Measurements from ENCODE around the gene ROR1. TPM values are rescaled to one million over a fixed set of nuclear protein-coding genes. Genes with fewer than 3 reads are reported as not detected.

ROR1 gene
- total and polyA plus RNA-seq, 4 experiments from 2014 or later: not detected

GRCh38 chr1:63955370-63956145 lies 181.7 kb downstream of the ROR1 start:
- Histone ChIP-seq H3K27me3 (ENCODE audit: insufficient read depth, low read length) (no peaks in the 10 kb centered on the region), H3K9me3 (ENCODE audit: control insufficient read depth in 1 of 2, low read length in 2 of 2) (no peaks in the 10 kb centered on the region), H3K4me3 (ENCODE audit: low read length in 2 of 2) (no peak overlapping the region), H3K36me3 (ENCODE audit: insufficient read depth, low read length) (no peaks in the 10 kb centered on the region), H3K27ac (ENCODE audit: low read depth, low read length) (no peak overlapping the region), H3K4me1 (ENCODE audit: insufficient read depth, low read length) (no peaks in the 10 kb centered on the region)
- Mint-ChIP-seq H3K9me3 (peaks cover 4 to 31% (median 14%) of the 10 kb centered on the region in 8 donors), H3K27ac (no peak overlapping the region), H3K4me3 (no peak overlapping the region), H3K4me1 (no peaks in the 10 kb centered on the region), H3K27me3 (peaks cover 4 to 13% of the 10 kb centered on the region in 2 donors), H3K36me3 (no peaks in the 10 kb centered on the region)
- CTCF ChIA-PET (ENCODE audit: partially characterized antibody): interaction anchor here (0.8 kb wide), 1 partner anchor 11 kb away, joined by 3 read pairs; no protein-coding TSS in a partner anchor
- intact Hi-C loops (cut with micrococcal nuclease): no loop called here
- no peak for DNase-seq
- POLR2A ChIA-PET (ENCODE audit: partially characterized antibody): no interaction called here

- no peak for DNase-seq
- CTCF ChIA-PET (ENCODE audit: partially characterized antibody): no interaction called here
- no peak overlapping the region for H3K27ac ChIP-seq (ENCODE audit: low read depth, low read length)
- Mint-ChIP-seq H3K9me3 (peaks cover 4 to 30% (median 11%) of the 10 kb centered on the region in 8 donors), H3K27me3 (peaks cover 5 to 9% of the 10 kb centered on the region in 2 donors), H3K27ac (no peak overlapping the region), H3K36me3 (no peaks in the 10 kb centered on the region), H3K4me1 (no peaks in the 10 kb centered on the region), H3K4me3 (no peak overlapping the region)
- intact Hi-C loops (cut with micrococcal nuclease): no loop called here
- H3K9me3 ChIP-seq (ENCODE audit: control insufficient read depth in 1 of 2, low read length in 2 of 2): no peaks in the 10 kb centered on the region
- peaks cover 5% of the 10 kb centered on the region for H3K27me3 ChIP-seq (ENCODE audit: insufficient read depth, low read length)
- no peaks in the 10 kb centered on the region for H3K4me1 ChIP-seq (ENCODE audit: insufficient read depth, low read length)
- H3K36me3 ChIP-seq (ENCODE audit: insufficient read depth, low read length): no peaks in the 10 kb centered on the region
- no peak overlapping the region for H3K4me3 ChIP-seq (ENCODE audit: low read length in 2 of 2)
- POLR2A ChIA-PET (ENCODE audit: partially characterized antibody): no interaction called here
Observed at GRCh38 chr1:63958556-63958955, 184.7 kb downstream of the ROR1 start.

- no peaks in the 10 kb centered on the region for H3K9me3 ChIP-seq (ENCODE audit: control insufficient read depth in 1 of 2, low read length in 2 of 2)
- no peak overlapping the region for H3K4me3 ChIP-seq (ENCODE audit: low read length in 2 of 2)
- no peak for DNase-seq
- POLR2A ChIA-PET (ENCODE audit: partially characterized antibody): no interaction called here
- no peaks in the 10 kb centered on the region for H3K36me3 Mint-ChIP-seq
- H3K27me3 Mint-ChIP-seq: peaks cover 5 to 9% of the 10 kb centered on the region in 2 donors
- peaks cover 0 to 21% (median 9%) of the 10 kb centered on the region in 8 donors for H3K9me3 Mint-ChIP-seq
- intact Hi-C loops (cut with micrococcal nuclease): no loop called here
- no peak overlapping the region for H3K27ac Mint-ChIP-seq
- H3K36me3 ChIP-seq (ENCODE audit: insufficient read depth, low read length): no peaks in the 10 kb centered on the region
- peaks cover 5% of the 10 kb centered on the region for H3K27me3 ChIP-seq (ENCODE audit: insufficient read depth, low read length)
- no peak overlapping the region for H3K4me3 Mint-ChIP-seq
- H3K27ac ChIP-seq (ENCODE audit: low read depth, low read length): no peak overlapping the region
- no peaks in the 10 kb centered on the region for H3K4me1 ChIP-seq (ENCODE audit: insufficient read depth, low read length)
- no peaks in the 10 kb centered on the region for H3K4me1 Mint-ChIP-seq
- CTCF ChIA-PET (ENCODE audit: partially characterized antibody): no interaction called here
Observed at GRCh38 chr1:63960326-63960725, 186.5 kb downstream of the ROR1 start.

GRCh38 chr1:63966016-63966415 lies 192.2 kb downstream of the ROR1 start:
- peaks cover 11 to 12% of the 10 kb centered on the region in 2 donors for H3K27me3 Mint-ChIP-seq
- no peak overlapping the region for H3K4me3 Mint-ChIP-seq
- H3K36me3 Mint-ChIP-seq: no peaks in the 10 kb centered on the region
- H3K36me3 ChIP-seq (ENCODE audit: insufficient read depth, low read length): no peaks in the 10 kb centered on the region
- no peak overlapping the region for H3K27ac ChIP-seq (ENCODE audit: low read depth, low read length)
- H3K4me1 Mint-ChIP-seq: no peaks in the 10 kb centered on the region
- H3K27ac Mint-ChIP-seq: no peak overlapping the region
- peaks cover 3% of the 10 kb centered on the region for H3K27me3 ChIP-seq (ENCODE audit: insufficient read depth, low read length)
- peaks cover 0 to 2% (median 0%) of the 10 kb centered on the region in 8 donors for H3K9me3 Mint-ChIP-seq
- POLR2A ChIA-PET (ENCODE audit: partially characterized antibody): no interaction called here
- H3K4me1 ChIP-seq (ENCODE audit: insufficient read depth, low read length): no peaks in the 10 kb centered on the region
- CTCF ChIA-PET (ENCODE audit: partially characterized antibody): interaction anchor here (1.0 kb wide), 1 partner anchor 11 kb away, joined by 3 read pairs; no protein-coding TSS in a partner anchor
- no peak overlapping the region for H3K4me3 ChIP-seq (ENCODE audit: low read length in 2 of 2)
- intact Hi-C loops (cut with micrococcal nuclease): no loop called here
- H3K9me3 ChIP-seq (ENCODE audit: control insufficient read depth in 1 of 2, low read length in 2 of 2): no peaks in the 10 kb centered on the region
- DNase-seq: no peak

GRCh38 chr1:63967901-63968300 lies 194.1 kb downstream of the ROR1 start:
- no peak overlapping the region for H3K27ac ChIP-seq (ENCODE audit: low read depth, low read length)
- intact Hi-C loops (cut with micrococcal nuclease): no loop called here
- no peaks in the 10 kb centered on the region for H3K4me1 ChIP-seq (ENCODE audit: insufficient read depth, low read length)
- H3K9me3 ChIP-seq (ENCODE audit: control insufficient read depth in 1 of 2, low read length in 2 of 2): no peaks in the 10 kb centered on the region
- Mint-ChIP-seq H3K27me3 (peaks cover 6 to 9% of the 10 kb centered on the region in 2 donors), H3K4me3 (no peak overlapping the region), H3K27ac (no peak overlapping the region), H3K9me3 (peaks cover 0 to 2% (median 0%) of the 10 kb centered on the region in 8 donors), H3K36me3 (no peaks in the 10 kb centered on the region), H3K4me1 (no peaks in the 10 kb centered on the region)
- DNase-seq: no peak
- CTCF ChIA-PET (ENCODE audit: partially characterized antibody): no interaction called here
- H3K36me3 ChIP-seq (ENCODE audit: insufficient read depth, low read length): no peaks in the 10 kb centered on the region
- POLR2A ChIA-PET (ENCODE audit: partially characterized antibody): no interaction called here
- no peaks in the 10 kb centered on the region for H3K27me3 ChIP-seq (ENCODE audit: insufficient read depth, low read length)
- no peak overlapping the region for H3K4me3 ChIP-seq (ENCODE audit: low read length in 2 of 2)

GRCh38 chr1:63968663-63969440 lies 195.0 kb downstream of the ROR1 start:
- intact Hi-C loops (cut with micrococcal nuclease): no loop called here

GRCh38 chr1:63969441-63969901 lies 195.7 kb downstream of the ROR1 start:
- ChIA-PET CTCF (ENCODE audit: partially characterized antibody) (no interaction called here), POLR2A (ENCODE audit: partially characterized antibody) (no interaction called here)
- no peak overlapping the region for H3K27ac Mint-ChIP-seq
- Histone ChIP-seq H3K36me3 (ENCODE audit: insufficient read depth, low read length) (no peaks in the 10 kb centered on the region), H3K27me3 (ENCODE audit: insufficient read depth, low read length) (no peaks in the 10 kb centered on the region), H3K9me3 (ENCODE audit: control insufficient read depth in 1 of 2, low read length in 2 of 2) (no peaks in the 10 kb centered on the region), H3K4me3 (ENCODE audit: low read length in 2 of 2) (no peak overlapping the region), H3K27ac (ENCODE audit: low read depth, low read length) (no peak overlapping the region), H3K4me1 (ENCODE audit: insufficient read depth, low read length) (no peaks in the 10 kb centered on the region)
- intact Hi-C loops (cut with micrococcal nuclease): no loop called here
- no peaks in the 10 kb centered on the region for H3K4me1 Mint-ChIP-seq
- H3K27me3 Mint-ChIP-seq: peaks cover 6 to 14% of the 10 kb centered on the region in 2 donors
- peaks cover 0 to 2% (median 0%) of the 10 kb centered on the region in 8 donors for H3K9me3 Mint-ChIP-seq
- DNase-seq: no peak
- no peak overlapping the region for H3K4me3 Mint-ChIP-seq
- H3K36me3 Mint-ChIP-seq: no peaks in the 10 kb centered on the region

More at GRCh38 chr1:63968663-63969440, 195.0 kb downstream of the ROR1 start:
- peaks cover 6 to 14% of the 10 kb centered on the region in 2 donors for H3K27me3 Mint-ChIP-seq
- H3K4me3 ChIP-seq (ENCODE audit: low read length in 2 of 2): no peak overlapping the region
- no peak overlapping the region for H3K27ac Mint-ChIP-seq
- peaks cover 0 to 2% (median 0%) of the 10 kb centered on the region in 8 donors for H3K9me3 Mint-ChIP-seq
- no peaks in the 10 kb centered on the region for H3K27me3 ChIP-seq (ENCODE audit: insufficient read depth, low read length)
- no peaks in the 10 kb centered on the region for H3K36me3 ChIP-seq (ENCODE audit: insufficient read depth, low read length)
- POLR2A ChIA-PET (ENCODE audit: partially characterized antibody): no interaction called here
- CTCF ChIA-PET (ENCODE audit: partially characterized antibody): no interaction called here
- no peak for DNase-seq
- no peak overlapping the region for H3K4me3 Mint-ChIP-seq
- no peaks in the 10 kb centered on the region for H3K9me3 ChIP-seq (ENCODE audit: control insufficient read depth in 1 of 2, low read length in 2 of 2)
- no peaks in the 10 kb centered on the region for H3K36me3 Mint-ChIP-seq
- no peaks in the 10 kb centered on the region for H3K4me1 ChIP-seq (ENCODE audit: insufficient read depth, low read length)
- no peaks in the 10 kb centered on the region for H3K4me1 Mint-ChIP-seq
- no peak overlapping the region for H3K27ac ChIP-seq (ENCODE audit: low read depth, low read length)

Measured in CD4-positive, alpha-beta memory T cell (primary cell).